Measurements from ENCODE around the gene TREM1. TPM values are rescaled to one million over a fixed set of nuclear protein-coding genes. Genes with fewer than 3 reads are reported as not detected.
"Not testable (repeated sequence)": the region's sequence is repeated elsewhere in the genome, so short reads cannot be mapped to it uniquely, and the experiment has no call there.

The TREM1 gene
- polyA plus RNA-seq, 1 donor (not counting 4 experiments of a cell fraction or from before 2014, with no cell fraction given), result not detected

DNA sequence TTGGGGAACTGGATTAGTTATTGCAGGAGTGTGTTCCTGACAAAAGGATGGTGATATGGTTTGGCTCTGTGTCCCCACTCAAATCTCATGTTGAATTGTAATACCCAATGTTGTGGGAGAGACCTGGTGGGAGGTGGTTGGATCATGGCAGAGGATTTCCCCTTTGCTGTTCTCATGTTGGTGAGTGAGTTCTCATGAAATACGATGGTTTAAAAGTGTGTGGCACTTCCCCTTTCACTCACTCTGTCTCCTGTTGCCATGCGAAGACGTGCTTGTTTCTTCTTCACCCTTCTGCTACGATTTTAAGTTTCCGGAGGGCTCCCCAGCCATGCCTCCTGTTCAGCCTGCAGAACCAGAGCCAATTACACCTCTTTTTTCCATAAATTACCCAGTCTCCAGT, 16.2 kb upstream of the TREM1 start:
- H3K9me1 ChIP-seq (ENCODE audit: control insufficient read depth, extremely low read depth, insufficient read depth, low read length), result no peaks in the 10 kb centered on the region
- FAIRE-seq (no peak), DNase-seq (ENCODE audit: low read depth, low spot score) (no peak)
- no peaks in the 10 kb centered on the region for H4K20me1 ChIP-seq (ENCODE audit: control insufficient read depth, extremely low read depth, insufficient read depth, low read length)
- no peak overlapping the region for H3K27ac ChIP-seq (ENCODE audit: control insufficient read depth, insufficient read depth, low read length)
- H3K79me2 ChIP-seq (ENCODE audit: control insufficient read depth, insufficient read depth, low read length), result no peaks in the 10 kb centered on the region
- no peak overlapping the region for H2AFZ ChIP-seq (ENCODE audit: control insufficient read depth, low read length)
- H3K27me3 ChIP-seq (ENCODE audit: control insufficient read depth, extremely low read depth, insufficient read depth, low read length), result peaks cover 12% of the 10 kb centered on the region
- H3K36me3 ChIP-seq (ENCODE audit: control insufficient read depth in 2 of 2, extremely low read depth in 1 of 2, insufficient read depth in 2 of 2, low read length in 2 of 2), result no peaks in the 10 kb centered on the region
- no peak overlapping the region for H3K4me3 ChIP-seq (ENCODE audit: control insufficient read depth in 2 of 3, extremely low read depth in 1 of 3, insufficient read depth in 2 of 3, low read depth in 1 of 3, low read length in 3 of 3)
- no peaks in the 10 kb centered on the region for H3K9me3 ChIP-seq (ENCODE audit: control insufficient read depth, low read depth, low read length)
- H3K9ac ChIP-seq (ENCODE audit: control insufficient read depth, extremely low read depth, insufficient read depth, low read length), result no peak overlapping the region
- no peak for TF ChIP-seq EZH2 (IDR thresholded peaks at IDR 0.05; ENCODE audit: low read length)
- TF ChIP-seq, protein P1, sequence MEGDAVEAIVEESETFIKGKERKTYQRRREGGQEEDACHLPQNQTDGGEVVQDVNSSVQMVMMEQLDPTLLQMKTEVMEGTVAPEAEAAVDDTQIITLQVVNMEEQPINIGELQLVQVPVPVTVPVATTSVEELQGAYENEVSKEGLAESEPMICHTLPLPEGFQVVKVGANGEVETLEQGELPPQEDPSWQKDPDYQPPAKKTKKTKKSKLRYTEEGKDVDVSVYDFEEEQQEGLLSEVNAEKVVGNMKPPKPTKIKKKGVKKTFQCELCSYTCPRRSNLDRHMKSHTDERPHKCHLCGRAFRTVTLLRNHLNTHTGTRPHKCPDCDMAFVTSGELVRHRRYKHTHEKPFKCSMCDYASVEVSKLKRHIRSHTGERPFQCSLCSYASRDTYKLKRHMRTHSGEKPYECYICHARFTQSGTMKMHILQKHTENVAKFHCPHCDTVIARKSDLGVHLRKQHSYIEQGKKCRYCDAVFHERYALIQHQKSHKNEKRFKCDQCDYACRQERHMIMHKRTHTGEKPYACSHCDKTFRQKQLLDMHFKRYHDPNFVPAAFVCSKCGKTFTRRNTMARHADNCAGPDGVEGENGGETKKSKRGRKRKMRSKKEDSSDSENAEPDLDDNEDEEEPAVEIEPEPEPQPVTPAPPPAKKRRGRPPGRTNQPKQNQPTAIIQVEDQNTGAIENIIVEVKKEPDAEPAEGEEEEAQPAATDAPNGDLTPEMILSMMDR (optimal IDR thresholded peaks at IDR 0.05 in 1 of 3, IDR thresholded peaks at IDR 0.05 in 1 of 3, conservative IDR thresholded peaks at IDR 0.05 in 1 of 3; ENCODE audit: extremely low read depth in 1 of 3, insufficient read depth in 2 of 3, low read length in 3 of 3), result no peak
- H3K4me1 ChIP-seq (ENCODE audit: control insufficient read depth, extremely low read depth, insufficient read depth, low read length), result no peaks in the 10 kb centered on the region
- H3K4me2 ChIP-seq (ENCODE audit: control insufficient read depth, extremely low read depth, insufficient read depth, low read depth, low read length), result no peak overlapping the region
- dilution Hi-C loops (cut with MboI; ENCODE audit: extremely low pct_ligation_motif_present, low sequenced_read_pairs), result no loop called here

DNA sequence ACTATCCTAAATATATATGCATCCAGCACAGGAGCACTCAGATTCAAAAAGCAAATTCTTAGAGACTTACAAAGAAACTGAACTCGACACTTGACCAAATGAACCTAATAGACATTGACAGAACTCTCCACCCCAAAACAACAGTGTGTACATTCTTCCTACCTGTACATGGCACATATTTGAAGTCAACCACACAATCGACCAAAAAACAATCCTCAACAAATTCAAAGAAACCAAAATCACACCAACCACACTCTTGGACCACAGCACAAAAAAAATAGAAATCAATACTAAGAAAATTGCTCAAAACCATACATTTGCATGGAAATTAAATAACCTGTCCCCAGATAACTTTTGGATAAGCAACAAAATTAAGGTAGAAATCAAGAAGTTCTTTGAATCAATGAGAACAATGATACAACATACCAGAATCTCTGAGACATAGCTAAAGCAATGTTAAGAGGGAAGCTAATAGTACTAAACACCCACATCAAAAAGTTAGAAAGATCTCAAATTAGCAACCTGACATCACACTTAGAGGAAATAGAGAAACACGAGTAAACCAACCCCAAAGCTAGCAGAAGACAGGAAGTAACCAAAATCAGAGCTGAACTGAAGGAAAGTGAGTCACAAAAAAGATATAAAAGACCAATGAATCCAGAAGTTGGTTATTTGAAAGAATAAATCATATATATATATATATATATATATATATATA, 12.5 kb upstream of the TREM1 start:
- TF ChIP-seq, protein P1 (optimal IDR thresholded peaks at IDR 0.05 in 1 of 3, IDR thresholded peaks at IDR 0.05 in 1 of 3, conservative IDR thresholded peaks at IDR 0.05 in 1 of 3; ENCODE audit: extremely low read depth in 1 of 3, insufficient read depth in 2 of 3, low read length in 3 of 3), result no peak
- TF ChIP-seq EZH2 (IDR thresholded peaks at IDR 0.05; ENCODE audit: low read length), result no peak
- FAIRE-seq, result no peak
- Histone ChIP-seq H3K27me3 (ENCODE audit: control insufficient read depth, extremely low read depth, insufficient read depth, low read length) (peaks cover 2% of the 10 kb centered on the region), H3K79me2 (ENCODE audit: control insufficient read depth, insufficient read depth, low read length) (no peaks in the 10 kb centered on the region), H3K9ac (ENCODE audit: control insufficient read depth, extremely low read depth, insufficient read depth, low read length) (no peak overlapping the region), H3K4me2 (ENCODE audit: control insufficient read depth, extremely low read depth, insufficient read depth, low read depth, low read length) (no peak overlapping the region), H2AFZ (ENCODE audit: control insufficient read depth, low read length) (no peak overlapping the region), H3K9me3 (ENCODE audit: control insufficient read depth, low read depth, low read length) (no peaks in the 10 kb centered on the region), H3K4me1 (ENCODE audit: control insufficient read depth, extremely low read depth, insufficient read depth, low read length) (no peaks in the 10 kb centered on the region), H3K4me3 (ENCODE audit: control insufficient read depth in 2 of 3, extremely low read depth in 1 of 3, insufficient read depth in 2 of 3, low read depth in 1 of 3, low read length in 3 of 3) (no peak overlapping the region), H3K9me1 (ENCODE audit: control insufficient read depth, extremely low read depth, insufficient read depth, low read length) (no peaks in the 10 kb centered on the region), H3K36me3 (ENCODE audit: control insufficient read depth in 2 of 2, extremely low read depth in 1 of 2, insufficient read depth in 2 of 2, low read length in 2 of 2) (no peaks in the 10 kb centered on the region), H4K20me1 (ENCODE audit: control insufficient read depth, extremely low read depth, insufficient read depth, low read length) (no peaks in the 10 kb centered on the region), H3K27ac (ENCODE audit: control insufficient read depth, insufficient read depth, low read length) (no peak overlapping the region)
- DNase-seq (ENCODE audit: low read depth, low spot score), result no peak
- dilution Hi-C loops (cut with MboI; ENCODE audit: extremely low pct_ligation_motif_present, low sequenced_read_pairs), result no loop called here

DNA sequence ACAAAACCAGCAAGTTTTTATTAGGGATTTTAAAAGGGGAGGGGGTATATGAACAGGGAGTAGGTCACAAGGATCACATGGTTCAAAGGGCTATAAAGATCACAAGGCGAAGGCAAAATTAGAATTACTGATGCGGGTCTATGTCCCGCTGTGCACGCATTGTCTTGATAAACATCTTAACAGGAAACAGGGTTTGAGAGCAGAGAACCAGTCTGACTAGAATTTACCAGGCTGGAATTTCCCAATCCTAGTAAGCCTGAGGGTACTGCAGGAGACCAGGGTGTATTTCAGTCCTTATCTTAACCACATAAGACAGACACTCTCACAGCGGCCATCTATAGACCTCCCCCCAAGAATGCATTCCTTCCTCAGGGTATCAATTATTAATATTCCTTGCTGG, 10.8 kb upstream of the TREM1 start:
- H4K20me1 ChIP-seq (ENCODE audit: control insufficient read depth, extremely low read depth, insufficient read depth, low read length); H3K79me2 ChIP-seq (ENCODE audit: control insufficient read depth, insufficient read depth, low read length); DNase-seq (ENCODE audit: low read depth, low spot score); H3K9ac ChIP-seq (ENCODE audit: control insufficient read depth, extremely low read depth, insufficient read depth, low read length); H3K4me2 ChIP-seq (ENCODE audit: control insufficient read depth, extremely low read depth, insufficient read depth, low read depth, low read length); H3K36me3 ChIP-seq (ENCODE audit: control insufficient read depth in 2 of 2, extremely low read depth in 1 of 2, insufficient read depth in 2 of 2, low read length in 2 of 2); H2AFZ ChIP-seq (ENCODE audit: control insufficient read depth, low read length); dilution Hi-C loops (cut with MboI; ENCODE audit: extremely low pct_ligation_motif_present, low sequenced_read_pairs); H3K9me3 ChIP-seq (ENCODE audit: control insufficient read depth, low read depth, low read length); H3K4me3 ChIP-seq (ENCODE audit: control insufficient read depth in 2 of 3, extremely low read depth in 1 of 3, insufficient read depth in 2 of 3, low read depth in 1 of 3, low read length in 3 of 3); FAIRE-seq; H3K27me3 ChIP-seq (ENCODE audit: control insufficient read depth, extremely low read depth, insufficient read depth, low read length); H3K9me1 ChIP-seq (ENCODE audit: control insufficient read depth, extremely low read depth, insufficient read depth, low read length); H3K27ac ChIP-seq (ENCODE audit: control insufficient read depth, insufficient read depth, low read length); H3K4me1 ChIP-seq (ENCODE audit: control insufficient read depth, extremely low read depth, insufficient read depth, low read length): not testable (repeated sequence)
